Activated gamma-delta T cell (primary cell): Measurements from ENCODE around the gene RELN.
"Not testable (repeated sequence)": the region's sequence is repeated elsewhere in the genome, so short reads cannot be mapped to it uniquely, and the experiment has no call there.

ENCODE experiments used
- DNase-seq: peaks from one replicate; lab custom pipeline; 2025; lab: John Stamatoyannopoulos, UW

Gene RELN

DNA sequence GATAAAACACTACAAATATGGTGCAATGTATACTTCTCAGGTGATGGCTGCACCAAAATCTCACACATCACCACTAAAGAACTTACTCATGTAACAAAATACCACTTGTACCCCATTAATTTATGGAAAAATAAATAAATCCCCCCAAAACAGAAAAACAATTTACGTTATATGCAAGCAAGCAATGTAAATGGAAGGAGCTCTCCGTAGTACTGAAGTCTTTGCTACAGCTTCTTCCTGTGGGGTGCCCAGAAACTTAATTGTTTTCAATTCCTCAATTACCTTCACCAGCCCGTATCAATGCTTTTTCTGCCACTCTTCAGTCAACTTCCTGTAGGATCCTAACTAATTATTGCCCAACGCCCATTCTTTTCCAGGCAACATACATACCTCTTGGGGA lies 138.1 kb downstream of the RELN start:
- no peak for DNase-seq

DNA sequence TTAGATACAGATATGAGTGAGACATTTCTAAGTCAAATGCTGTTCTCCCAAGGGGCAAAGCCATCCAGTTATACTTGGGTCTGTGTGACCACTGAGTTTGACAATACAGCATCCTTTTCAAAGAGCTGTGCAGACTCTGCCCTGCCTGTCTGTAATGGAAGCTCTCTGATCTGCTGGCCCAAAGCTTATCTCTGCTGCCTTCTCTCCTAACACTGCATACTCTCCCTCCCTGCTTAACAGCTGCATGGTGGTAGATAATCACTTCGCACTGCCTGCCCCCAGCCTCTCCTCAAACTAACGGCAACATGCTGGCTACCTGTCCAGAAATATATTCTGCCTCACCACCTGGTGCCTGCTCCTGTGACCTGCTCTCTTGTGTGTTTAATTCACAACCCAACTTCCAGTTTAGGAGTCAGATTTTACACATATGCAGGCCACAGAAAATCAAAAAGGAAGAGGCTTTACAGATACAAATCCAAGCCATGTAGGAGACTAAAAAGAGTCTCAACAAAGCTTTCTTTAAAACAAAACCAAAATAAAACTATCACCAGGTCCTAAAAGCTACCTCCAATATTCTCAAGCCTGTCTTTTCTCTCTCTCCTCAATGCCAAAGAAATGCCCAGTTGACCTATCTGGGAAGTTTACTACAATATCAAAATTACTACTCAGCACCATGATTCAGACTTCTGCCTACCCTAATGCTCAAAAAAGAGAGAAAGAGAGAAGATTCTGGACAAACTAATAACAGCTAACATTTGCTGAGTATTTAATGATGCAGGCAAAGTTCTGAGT lies 145.6 kb downstream of the RELN start:
- DNase-seq, result no peak

DNA sequence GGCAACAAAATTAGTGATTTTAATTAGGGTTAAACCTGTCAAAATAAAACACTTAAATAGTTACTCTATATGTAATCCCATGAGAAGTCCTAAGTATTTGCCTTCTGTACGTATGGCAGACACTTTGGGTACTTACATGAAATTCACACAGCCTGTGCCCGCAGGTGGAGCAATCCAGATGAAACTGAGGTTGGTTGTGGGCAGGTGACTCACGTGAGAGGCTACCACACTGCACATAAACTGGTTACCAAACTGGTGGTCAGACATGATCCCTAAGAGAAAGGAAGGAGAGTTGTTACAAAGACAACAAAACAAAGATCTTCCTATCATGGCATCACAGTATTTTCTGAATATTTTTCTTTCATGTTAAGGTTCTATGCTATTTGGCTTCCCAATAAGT lies 156.1 kb downstream of the RELN start:
- DNase-seq, result no peak

DNA sequence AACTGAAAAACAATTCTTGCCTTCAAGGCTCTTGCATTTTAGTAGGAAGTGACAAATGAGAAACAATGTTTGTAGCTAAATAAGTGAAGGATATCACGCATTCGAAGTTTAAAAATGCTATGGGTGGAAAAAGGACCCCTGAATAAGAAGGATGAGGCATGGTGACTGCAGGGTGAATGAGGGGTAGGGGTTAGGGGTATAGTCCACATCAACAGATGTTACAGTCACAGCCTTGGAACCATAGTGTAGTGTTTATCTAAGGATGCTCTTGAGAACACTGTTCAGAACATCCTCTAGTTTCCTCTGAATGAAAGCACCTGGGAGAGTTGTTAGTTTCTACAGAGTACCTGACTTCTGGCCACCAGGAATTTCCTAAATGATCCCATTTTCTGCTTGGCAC lies 157.0 kb downstream of the RELN start:
- no peak for DNase-seq

DNA sequence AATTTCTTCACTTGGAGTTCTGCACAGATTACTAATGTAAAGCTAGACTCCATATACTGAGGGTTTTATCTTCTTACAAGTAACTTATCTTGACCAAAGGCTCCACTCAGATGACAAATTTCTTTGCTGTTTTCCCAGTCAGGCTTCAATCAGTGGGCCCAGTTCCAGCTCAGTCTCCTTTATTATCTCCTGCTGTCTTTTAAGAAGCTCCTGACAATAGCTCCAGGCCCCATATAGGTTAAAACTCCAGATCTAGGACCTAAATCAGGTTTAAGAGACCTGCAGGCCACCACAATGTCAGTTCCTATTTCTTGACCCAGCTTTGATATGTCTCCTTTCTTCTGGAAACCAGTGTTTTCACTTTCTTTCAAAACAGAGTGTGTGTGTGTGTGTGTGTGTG lies 165.2 kb downstream of the RELN start:
- no peak for DNase-seq

DNA sequence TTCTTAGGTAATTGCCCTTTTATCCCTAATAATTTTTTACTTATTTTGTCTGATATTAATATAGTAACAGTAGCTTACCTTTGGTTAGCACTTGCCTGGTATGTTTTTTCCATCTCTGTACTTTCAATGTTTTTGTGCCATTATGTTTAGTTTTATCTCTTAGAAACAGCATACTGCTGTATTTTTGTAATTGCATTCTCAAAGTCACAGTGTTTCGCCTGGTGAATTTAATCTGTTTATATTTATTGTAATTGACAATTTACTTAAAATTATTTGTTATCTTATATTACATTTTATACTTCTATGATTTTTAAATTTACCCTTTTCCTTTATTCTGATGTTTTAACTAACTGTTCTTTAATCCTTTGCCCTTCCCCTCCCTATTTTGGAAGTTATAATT lies 166.4 kb downstream of the RELN start:
- no peak for DNase-seq

DNA sequence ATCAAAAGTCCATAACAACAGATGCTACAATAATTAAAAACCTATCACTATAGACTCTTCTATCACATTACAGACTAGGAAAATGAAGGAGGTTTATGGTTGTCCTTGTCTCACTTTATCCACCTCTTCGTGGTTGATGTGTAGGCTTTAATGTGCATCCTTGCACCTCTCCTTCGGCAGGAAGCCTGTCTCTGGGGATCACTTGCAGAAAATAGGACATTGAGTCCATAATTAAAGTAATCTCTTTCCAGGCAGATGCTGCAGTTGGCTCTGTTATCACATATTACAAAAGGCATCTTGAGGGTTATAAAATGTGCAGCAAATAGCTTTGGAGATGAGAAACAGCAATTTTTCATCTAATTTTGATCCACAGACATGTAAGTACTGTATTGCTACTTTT lies 168.4 kb downstream of the RELN start:
- DNase-seq, result no peak

DNA sequence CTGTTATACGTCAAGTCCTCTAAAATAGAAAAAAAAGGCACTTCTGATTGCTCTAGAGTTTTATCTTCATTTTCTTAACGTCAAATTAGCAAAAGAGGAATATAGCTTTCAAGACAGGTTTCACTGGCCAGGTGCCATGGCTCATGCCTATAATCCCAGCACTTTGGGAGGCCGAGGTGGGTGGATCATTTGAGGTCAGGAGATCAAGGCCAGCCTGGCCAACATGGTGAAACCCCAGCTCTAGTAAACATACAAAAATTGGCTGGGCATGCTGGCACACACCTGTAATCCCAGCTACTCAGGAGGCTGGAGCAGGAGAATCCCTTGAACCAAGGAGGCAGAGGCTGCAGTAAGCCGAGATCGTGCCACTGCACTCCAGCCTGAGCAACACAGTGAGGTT lies 173.5 kb downstream of the RELN start:
- not testable (repeated sequence) for DNase-seq

DNA sequence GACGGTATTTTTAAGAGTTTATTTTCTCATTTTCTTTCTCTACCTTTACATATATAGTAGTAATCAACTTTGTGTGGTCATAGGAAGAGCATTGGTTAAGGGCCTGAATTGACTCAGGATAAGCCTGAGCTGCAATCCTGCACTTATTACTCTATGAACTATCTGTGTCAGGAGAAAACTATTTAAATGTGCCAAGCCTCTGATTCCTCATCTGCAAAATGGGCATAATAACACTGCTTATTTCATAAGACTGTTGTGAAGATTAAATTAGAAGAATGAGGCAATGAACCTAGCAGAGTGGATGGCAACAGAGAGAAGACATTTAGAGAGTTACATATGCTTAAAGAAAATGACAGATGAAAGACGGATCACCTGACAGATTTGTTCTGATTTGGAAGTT lies 175.5 kb downstream of the RELN start:
- DNase-seq, result no peak

DNA sequence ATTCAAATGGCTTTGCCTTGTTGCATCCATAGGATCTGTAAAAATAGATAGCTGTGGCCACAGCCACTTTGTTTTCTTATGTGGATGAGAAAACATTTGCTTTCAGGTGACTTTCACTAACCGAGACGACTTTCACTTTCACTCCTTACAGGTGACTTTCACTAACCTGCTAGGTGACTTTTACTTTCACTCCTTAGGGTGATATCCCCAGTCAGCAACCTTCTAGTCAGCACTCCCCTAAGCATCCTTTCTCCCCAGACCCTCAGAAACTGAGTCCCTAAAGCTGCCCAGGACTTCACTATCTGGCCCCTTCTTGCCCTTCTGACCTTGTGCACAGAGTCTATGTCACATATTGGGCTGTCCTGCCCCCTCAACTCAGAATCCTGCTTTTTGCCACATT lies 177.5 kb downstream of the RELN start:
- no peak for DNase-seq

DNA sequence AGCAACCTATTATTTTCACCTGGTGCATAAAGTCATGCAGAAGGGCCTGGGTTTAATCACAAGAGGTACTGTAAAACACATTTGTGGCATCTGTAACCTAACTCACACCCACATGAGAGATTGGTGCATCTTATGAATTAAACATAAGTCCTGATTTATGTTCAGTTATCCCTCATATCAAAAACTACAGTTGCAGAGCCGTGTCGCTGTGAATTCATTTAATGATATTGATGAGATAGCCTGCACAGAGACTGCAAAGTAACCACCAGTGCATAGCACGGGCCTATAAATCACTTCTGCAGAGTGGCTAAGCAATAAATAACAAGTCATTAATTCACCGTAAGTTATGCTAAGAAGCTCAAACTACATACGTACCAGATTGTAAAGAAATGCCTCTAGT lies 178.2 kb downstream of the RELN start:
- no peak for DNase-seq

DNA sequence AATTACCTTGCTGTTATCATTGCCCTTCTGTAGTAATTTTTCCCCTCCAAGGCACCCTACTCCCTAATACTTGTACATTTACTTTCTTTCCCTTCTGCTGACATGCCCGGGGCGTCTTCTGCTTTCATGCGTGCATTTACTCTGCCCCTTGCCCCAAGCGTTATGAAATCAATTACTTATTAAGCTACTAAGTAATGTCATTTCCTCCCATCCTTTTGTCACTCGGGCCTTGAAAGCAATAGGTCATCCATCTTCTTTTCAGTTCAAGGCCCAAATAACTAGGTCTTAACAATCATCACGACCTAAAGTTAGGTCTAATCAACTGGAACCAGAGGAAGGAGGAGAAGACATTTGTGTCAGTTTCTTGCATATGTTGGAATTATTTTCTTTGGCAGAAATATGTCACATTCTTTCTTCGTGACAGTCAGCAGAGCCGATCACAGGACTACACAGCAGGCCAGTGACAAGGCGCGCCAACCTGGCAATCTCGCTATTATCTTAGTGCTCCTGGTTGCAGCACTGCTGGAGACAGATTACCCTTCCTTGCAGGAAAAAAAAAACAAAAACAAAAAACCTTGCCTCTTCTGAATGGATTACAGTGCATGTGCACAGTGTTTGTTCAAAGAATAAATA lies 179.2 kb downstream of the RELN start:
- no peak for DNase-seq

DNA sequence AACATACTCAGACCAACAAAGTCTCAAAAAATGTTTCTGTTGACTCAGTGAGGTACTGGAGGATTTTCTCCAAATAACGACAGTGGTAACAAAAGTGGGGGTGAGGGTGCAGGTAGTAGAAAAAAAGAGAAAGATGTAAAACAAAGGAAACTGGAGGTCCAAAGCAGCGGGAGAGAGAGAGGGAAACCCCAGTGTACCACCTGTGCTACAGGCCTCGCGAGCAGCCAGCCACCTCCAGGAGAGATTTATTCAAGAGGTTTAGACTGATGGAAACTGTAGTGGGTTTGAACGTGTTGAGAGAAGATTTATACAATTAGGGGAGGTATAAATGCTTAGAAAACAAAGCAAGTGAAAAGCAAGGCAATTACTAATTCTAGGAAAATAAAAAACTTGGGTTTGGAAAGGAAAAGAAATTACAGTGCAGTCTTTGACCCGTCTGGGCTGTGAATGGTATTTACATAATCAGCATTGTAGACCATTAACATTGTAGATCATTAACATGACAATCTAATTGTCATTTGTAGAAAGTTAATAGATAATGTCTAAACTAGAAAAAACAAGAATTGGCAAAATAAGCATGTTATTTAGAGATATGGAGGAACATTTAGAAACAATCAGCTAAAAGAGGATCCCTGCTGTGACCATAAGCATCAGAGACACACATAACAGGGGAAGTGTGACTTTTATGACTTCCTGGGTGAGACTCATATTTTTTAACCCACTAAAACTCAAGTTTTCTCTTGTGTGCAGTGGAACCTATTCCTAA lies 180.0 kb downstream of the RELN start:
- DNase-seq, result no peak

DNA sequence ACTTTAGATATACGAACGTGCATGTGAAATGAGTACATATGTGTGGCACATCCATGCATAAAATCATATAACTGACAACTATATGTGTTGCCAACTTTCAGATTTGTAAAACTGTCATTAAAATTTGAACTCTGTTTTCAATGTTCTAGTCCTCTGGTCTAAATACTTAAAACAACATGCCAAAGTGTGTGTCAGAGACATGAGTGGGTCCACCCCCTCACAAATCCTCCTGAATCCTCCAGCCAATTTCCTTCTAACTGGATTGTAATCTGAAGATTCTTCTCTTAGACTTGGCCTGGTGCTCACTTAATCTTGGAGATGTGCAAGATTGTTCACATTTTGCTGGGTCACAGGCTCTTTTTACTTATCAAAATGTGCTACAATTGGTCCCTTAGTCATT lies 184.1 kb downstream of the RELN start:
- no peak for DNase-seq

DNA sequence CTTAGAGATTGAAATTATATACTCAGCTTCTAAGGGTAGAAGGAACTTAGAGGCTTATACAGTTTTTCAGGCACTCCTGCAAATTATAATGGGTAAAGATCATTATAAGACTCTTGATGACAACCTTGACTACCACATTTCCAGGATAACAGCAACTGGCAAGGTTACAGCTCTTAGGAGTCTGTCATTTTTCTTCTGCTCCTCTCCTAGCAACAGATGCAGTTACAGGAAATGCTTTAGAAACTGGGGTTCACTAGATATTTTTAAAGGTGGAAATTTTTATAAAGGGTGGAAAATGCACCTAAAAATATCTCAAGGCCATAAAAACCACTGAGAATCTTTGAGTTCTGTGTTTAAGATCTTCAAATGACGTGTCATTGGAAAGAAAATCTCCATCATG lies 185.8 kb downstream of the RELN start:
- no peak for DNase-seq

DNA sequence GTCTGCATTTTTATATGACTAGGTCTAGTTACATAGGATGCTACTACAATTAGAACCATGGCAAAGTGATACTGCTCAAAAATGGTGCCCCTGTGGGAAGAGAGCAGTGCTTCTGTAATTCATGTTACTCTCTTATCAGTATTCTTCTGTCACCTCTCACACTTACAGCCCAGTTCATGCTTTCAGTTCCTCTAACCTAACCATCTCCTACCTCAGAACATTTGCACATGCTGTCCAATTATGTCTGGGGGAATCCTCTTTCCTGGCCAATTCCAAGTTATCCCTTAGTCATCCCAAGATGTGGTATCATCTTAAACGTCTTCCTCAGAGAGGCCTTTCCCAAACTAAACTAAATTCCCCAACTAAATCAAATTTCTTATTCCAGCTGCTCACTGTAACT lies 190.2 kb downstream of the RELN start:
- no peak for DNase-seq

DNA sequence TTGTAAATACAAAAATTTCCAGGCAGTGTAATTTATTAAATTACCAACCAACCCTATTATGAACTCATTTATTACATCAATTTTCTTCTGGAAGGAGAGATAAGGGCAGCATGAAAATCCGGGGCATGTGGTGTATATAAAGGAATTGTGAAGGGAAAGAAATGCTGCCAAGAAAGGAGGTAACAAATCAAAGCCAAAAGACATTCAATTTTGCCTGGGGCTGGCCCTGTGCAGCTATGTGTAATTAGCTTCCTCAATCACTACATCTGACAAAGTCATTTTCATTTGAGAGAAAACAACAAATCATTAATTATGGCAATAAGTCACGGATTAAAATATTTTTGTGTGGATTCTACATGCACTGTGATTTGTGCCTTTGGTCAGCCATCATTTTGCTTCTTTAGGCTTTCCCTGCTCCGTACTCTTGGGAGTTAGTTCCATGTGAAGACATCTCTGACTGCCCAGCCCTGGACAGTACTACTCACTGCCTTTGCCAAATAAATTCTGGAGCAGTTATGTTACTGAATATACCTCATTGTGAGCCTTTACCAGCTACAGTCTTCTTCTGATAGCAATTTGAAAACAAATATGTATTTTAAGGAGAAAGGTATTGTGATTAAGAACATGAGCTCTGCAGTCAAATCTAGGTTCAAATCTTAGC lies 191.7 kb downstream of the RELN start:
- no peak for DNase-seq

DNA sequence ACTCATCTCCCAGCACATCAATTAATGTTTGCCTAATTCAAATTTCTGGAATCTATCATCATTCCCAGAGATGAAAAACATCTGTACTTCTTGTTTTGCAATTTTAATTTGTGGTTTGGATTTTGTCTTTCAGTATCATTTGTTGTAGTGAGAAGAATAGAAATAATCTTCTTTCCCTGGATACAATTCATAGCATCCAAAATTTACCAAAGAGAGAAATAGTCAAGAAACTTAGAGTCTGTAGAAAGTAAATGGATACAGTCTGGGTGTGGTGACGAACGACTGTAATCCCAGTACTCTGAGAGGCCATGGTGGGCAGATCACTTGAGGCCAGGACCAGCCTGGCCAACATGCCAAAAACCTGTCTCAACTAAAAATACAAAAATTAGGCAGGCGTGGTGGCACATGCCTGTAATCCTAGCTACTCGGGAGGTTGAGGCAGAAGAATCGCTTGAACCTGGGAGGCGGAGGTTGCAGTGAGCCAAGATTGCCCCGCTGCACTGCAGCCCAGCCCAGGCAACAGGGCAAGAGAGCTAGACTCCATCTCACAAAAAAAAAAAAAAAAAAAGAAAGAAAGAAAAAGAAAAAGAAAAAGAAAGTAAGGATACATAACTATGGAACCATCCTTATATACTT lies 193.0 kb downstream of the RELN start:
- no peak for DNase-seq

DNA sequence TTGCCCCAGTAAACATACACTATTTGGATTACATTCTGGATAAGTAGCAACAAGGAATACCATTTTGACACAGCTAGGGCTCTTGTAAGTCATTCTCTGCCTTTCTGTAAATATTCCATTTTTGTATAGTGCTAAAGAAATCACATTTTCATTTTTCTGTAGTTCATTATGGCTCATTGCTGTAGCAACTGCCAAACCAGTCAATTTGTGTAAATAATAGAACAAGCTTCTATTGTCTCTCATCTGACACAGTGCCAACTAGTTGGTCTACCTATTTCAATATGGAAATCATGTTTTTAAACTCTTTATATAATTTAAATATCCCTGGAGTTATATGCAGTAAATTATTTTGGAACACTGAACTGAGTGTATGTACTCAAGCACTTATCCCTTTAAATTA lies 193.7 kb downstream of the RELN start:
- no peak for DNase-seq

DNA sequence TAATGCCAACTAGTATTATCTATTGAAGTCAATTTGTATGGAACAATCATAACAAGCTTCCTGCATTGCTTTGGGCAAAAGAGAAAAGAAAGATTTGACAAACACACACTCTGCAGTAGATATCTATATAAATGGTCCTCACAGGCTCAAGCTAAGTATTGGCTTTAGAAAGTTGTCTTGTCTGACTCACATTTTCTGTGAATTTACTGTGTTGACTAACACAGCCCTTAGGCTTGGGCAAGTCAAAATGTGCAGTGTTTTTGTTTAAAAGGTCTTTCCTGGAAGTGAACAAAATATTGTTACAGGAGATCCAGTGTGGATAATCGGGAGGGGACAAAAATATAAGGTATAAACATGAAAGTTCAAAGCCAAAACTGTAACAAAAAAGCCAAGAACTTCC lies 194.4 kb downstream of the RELN start:
- no peak for DNase-seq

DNA sequence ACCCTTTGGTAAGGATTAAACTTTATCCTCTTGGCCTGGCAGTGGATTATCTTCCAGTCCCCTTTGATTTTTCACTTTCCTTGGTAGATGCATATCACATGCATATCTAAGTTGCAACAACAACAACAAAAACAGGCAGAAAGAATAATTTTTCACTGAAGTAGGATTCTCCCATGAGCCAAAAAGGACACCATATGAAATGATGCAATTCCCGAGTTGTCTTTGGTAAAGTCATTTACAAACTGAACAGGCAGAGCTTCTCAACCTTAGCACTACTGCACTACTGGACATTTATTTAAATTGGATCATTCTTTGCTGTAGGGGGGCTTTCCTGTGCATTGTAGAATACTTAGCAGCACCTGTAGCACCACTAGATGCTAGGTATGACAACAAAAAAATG lies 195.0 kb downstream of the RELN start:
- no peak for DNase-seq

DNA sequence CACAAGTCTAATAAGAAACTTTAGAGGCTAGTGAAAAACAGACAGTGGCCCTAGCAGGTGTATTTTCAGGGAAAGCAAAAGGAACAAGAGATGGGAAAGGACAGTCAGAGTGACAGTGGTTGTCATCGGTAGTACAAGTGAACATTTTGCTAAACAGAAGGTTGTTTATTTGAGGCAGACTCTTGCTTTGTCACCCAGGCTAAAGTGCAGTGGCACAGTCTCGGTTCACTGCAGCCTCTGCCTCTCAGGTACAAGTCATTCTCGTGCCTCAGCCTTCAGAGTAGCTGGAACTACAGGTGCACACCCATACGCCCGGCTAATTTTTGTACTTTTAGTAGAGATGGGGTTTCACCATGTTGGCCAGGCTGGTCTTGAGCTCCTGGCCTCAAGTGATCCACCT lies 195.8 kb downstream of the RELN start:
- DNase-seq, result no peak
